CD14-positive monocyte (primary cell): ENCODE results near the gene ENPP5. TPM values are rescaled to one million over a fixed set of nuclear protein-coding genes. Genes with fewer than 3 reads are reported as not detected.

Experiments
- DNase-seq, 3 donors: peaks; one replicate each; pipeline ENCODE4 v3.0.0-alpha.2; 2011 to 2022
- H2AFZ ChIP-seq: 2 replicates; pipeline ENCODE4 v1.6.0; 2012; ENCODE audit warnings: mild to moderate bottlenecking, low read depth, low read length, inconsistent platforms; ENCODE audit not compliant: insufficient read depth, poor library complexity, severe bottlenecking
- H3K27ac ChIP-seq, 2 donors: 1 replicate in 1 of 2; 2 replicates in 1 of 2; pipeline ENCODE4 v1.5.1; 2012 to 2013; ENCODE audit warnings: low read length in 2 of 2, control low read depth in 1 of 2, inconsistent platforms in 1 of 2, low read depth in 1 of 2, mild to moderate bottlenecking in 1 of 2
- H3K27me3 ChIP-seq, 2 donors: one replicate each; pipeline versions ENCODE4 v1.6.0 to v1.6.1; 2011 to 2013; ENCODE audit warnings: low read length in 2 of 2; ENCODE audit not compliant: control insufficient read depth in 2 of 2, insufficient read depth in 2 of 2
- H3K36me3 ChIP-seq, 2 donors: replicated peaks in 1 of 2; 1 replicate in 1 of 2; 2 replicates in 1 of 2; pipeline versions ENCODE4 v1.5.1 to v1.6.1; 2012 to 2013; ENCODE audit warnings: low read length in 2 of 2, control low read depth in 1 of 2, inconsistent platforms in 1 of 2, mild to moderate bottlenecking in 1 of 2; ENCODE audit not compliant: insufficient read depth in 2 of 2, control insufficient read depth in 1 of 2
- H3K4me1 ChIP-seq, 2 donors: 1 replicate in 1 of 2; 2 replicates in 1 of 2; pipeline versions ENCODE4 v1.5.1 to v1.6.1; 2012 to 2013; ENCODE audit warnings: low read length in 2 of 2, control low read depth in 1 of 2, inconsistent platforms in 1 of 2, mild to moderate bottlenecking in 1 of 2, moderate library complexity in 1 of 2; ENCODE audit not compliant: insufficient read depth in 2 of 2, control insufficient read depth in 1 of 2
- H3K4me2 ChIP-seq: replicated peaks from 2 replicates; pipeline ENCODE3; 2012; ENCODE audit warnings: low read length, moderate library complexity, mild to moderate bottlenecking; ENCODE audit not compliant: poor library complexity, severe bottlenecking; ENCODE audit errors: extremely low read depth
- H3K4me3 ChIP-seq, 3 experiments: fragments of 200-600 bp in 1 of 3; sonication (generic) in 1 of 3; replicated peaks in 1 of 3; 1 replicate in 2 of 3; 2 replicates in 1 of 3; pipeline ENCODE4 v1.5.1; 2011 to 2013; ENCODE audit warnings: low read length in 3 of 3, mild to moderate bottlenecking in 3 of 3, control low read depth in 2 of 3, low read depth in 2 of 3, inconsistent platforms in 1 of 3, moderate library complexity in 1 of 3
- H3K79me2 ChIP-seq: 2 replicates; pipeline ENCODE4 v1.6.0; 2012; ENCODE audit warnings: mild to moderate bottlenecking, control low read depth, inconsistent platforms, low read length, moderate library complexity; ENCODE audit not compliant: insufficient read depth
- H3K9ac ChIP-seq: 2 replicates; pipeline ENCODE4 v1.6.0; 2017; ENCODE audit warnings: low read length, mild to moderate bottlenecking; ENCODE audit not compliant: insufficient read depth, poor library complexity, severe bottlenecking
- H3K9me3 ChIP-seq, 2 donors: replicated peaks in 1 of 2; 1 replicate in 1 of 2; 2 replicates in 1 of 2; pipeline versions ENCODE4 v1.5.1 to v1.6.1; 2012 to 2013; ENCODE audit warnings: low read length in 2 of 2, control low read depth in 1 of 2; ENCODE audit not compliant: control insufficient read depth in 1 of 2, insufficient read depth in 1 of 2
- H4K20me1 ChIP-seq: 2 replicates; pipeline ENCODE4 v1.6.0; 2012; ENCODE audit warnings: mild to moderate bottlenecking, low read length, control low read depth, moderate library complexity; ENCODE audit not compliant: insufficient read depth
- H3K27ac Mint-ChIP-seq, 7 donors: one replicate each; pipeline ENCODE4 v1.8.0; 2020; ENCODE audit warnings: mild to moderate bottlenecking in 7 of 7, mixed read lengths in 7 of 7, moderate library complexity in 6 of 7, inconsistent platforms in 2 of 7
- H3K27me3 Mint-ChIP-seq, 3 donors: one replicate each; pipeline ENCODE4 v1.8.0; 2021 to 2022; ENCODE audit warnings: low read depth in 3 of 3, mild to moderate bottlenecking in 3 of 3, mixed read lengths in 3 of 3, moderate library complexity in 3 of 3, inconsistent platforms in 1 of 3
- H3K36me3 Mint-ChIP-seq, 2 donors: one replicate each; pipeline ENCODE4 v1.8.0; 2020; ENCODE audit warnings: mixed read lengths in 2 of 2, inconsistent platforms in 1 of 2, mild to moderate bottlenecking in 1 of 2
- H3K4me1 Mint-ChIP-seq: one replicate; pipeline ENCODE4 v1.8.0; 2020; ENCODE audit warnings: mild to moderate bottlenecking, mixed read lengths
- H3K4me3 Mint-ChIP-seq, 2 donors: one replicate each; pipeline ENCODE4 v1.8.0; 2020; ENCODE audit warnings: mild to moderate bottlenecking in 2 of 2, mixed read lengths in 2 of 2, moderate library complexity in 1 of 2
- H3K9me3 Mint-ChIP-seq, 7 donors: one replicate each; pipeline ENCODE4 v1.8.0; 2020 to 2022; ENCODE audit warnings: mixed read lengths in 7 of 7, mild to moderate bottlenecking in 6 of 7, moderate library complexity in 6 of 7, inconsistent platforms in 2 of 7
- CTCF ChIP-seq: fragments of 200-600 bp; IDR thresholded peaks from one replicate; pipeline ENCODE4 v1.8.0; 2022; ENCODE audit warnings: antibody characterized with exemption, mild to moderate bottlenecking
- WGBS: methylation state at CpG from one replicate; pipeline ENCODE4 v1.1.5; 2013; ENCODE audit warnings: missing lambda C conversion rate; ENCODE audit not compliant: insufficient coverage; 5-methylcytosine and 5-hydroxymethylcytosine counted together
- intact Hi-C, 2 donors: fragments of 100-400 bp; cut with micrococcal nuclease; formaldehyde crosslinking; loops; one replicate each; pipeline versions ENCODE4 v1.15.0 to v1.15.1; 2023
- polyA plus RNA-seq, 3 donors: library from polyadenylated mRNA; depleted of rRNA in 1 of 3; unstranded in 2 of 3; stranded (reverse) in 1 of 3; fragments of 300-500 nt in 2 of 3; fragments of >200 nt in 1 of 3; fragmentation: Illumina TruSeq in 2 of 3; gene quantifications; 1 replicate in 2 of 3; 2 replicates in 1 of 3; pipeline ENCODE4 v1.2.3, GENCODE V29; 2012 to 2021

ENPP5 gene
- polyA plus RNA-seq, 3 donors, result not detected

GRCh38 chr6:46160102-46160501 is 10.7 kb downstream of the ENPP5 start:
- DNase-seq, result no peak
- no peaks in the 10 kb centered on the region for H4K20me1 ChIP-seq
- intact Hi-C loops, result no loop called here
- H3K36me3 ChIP-seq, result no peaks in the 10 kb centered on the region
- H3K4me1 ChIP-seq, result no peaks in the 10 kb centered on the region
- H3K27me3 ChIP-seq, result no peaks in the 10 kb centered on the region
- H2AFZ ChIP-seq, result no peak overlapping the region
- no peaks in the 10 kb centered on the region for H3K9me3 ChIP-seq
- Mint-ChIP-seq H3K36me3 (no peaks in the 10 kb centered on the region), H3K9me3 (peaks cover 0 to 8% (median 2%) of the 10 kb centered on the region in 7 donors), H3K4me1 (no peaks in the 10 kb centered on the region), H3K27me3 (peaks cover 0 to 3% (median 1%) of the 10 kb centered on the region in 3 donors), H3K4me3 (no peak overlapping the region), H3K27ac (no peak overlapping the region)
- 95% methylated on average over 3 of the region's 5 CpGs for WGBS
- H3K4me3 ChIP-seq, result no peak overlapping the region
- H3K27ac ChIP-seq, result no peak overlapping the region
- no peak for TF ChIP-seq CTCF
- no peaks in the 10 kb centered on the region for H3K79me2 ChIP-seq
- H3K4me2 ChIP-seq, result no peak overlapping the region
- no peak overlapping the region for H3K9ac ChIP-seq

DNA sequence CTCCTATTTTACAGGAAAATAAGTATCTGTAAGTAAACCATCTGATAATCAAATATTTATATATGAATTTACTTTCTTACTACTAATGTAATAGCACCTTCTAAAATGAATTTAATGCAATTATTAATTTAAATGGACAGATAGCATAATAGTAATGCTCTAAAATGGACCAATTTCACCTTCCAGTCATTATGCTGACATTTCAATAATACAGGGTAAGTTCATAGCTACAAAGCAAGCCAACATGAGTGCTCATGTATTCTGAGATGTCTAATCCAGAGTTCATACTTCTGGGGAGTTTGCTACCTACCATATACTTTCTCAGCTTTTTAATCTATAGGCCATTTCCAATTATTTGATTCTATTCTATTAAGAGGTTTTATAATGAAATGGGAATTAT is 11.6 kb downstream of the ENPP5 start:
- Histone ChIP-seq H3K9ac (no peak overlapping the region), H3K4me2 (no peak overlapping the region), H3K9me3 (no peaks in the 10 kb centered on the region), H3K27ac (no peak overlapping the region), H3K27me3 (no peaks in the 10 kb centered on the region), H3K4me3 (no peak overlapping the region), H2AFZ (no peak overlapping the region), H3K79me2 (no peaks in the 10 kb centered on the region), H3K4me1 (no peaks in the 10 kb centered on the region), H3K36me3 (no peaks in the 10 kb centered on the region), H4K20me1 (no peaks in the 10 kb centered on the region)
- intact Hi-C loops, result no loop called here
- no peak for TF ChIP-seq CTCF
- no peaks in the 10 kb centered on the region for H3K36me3 Mint-ChIP-seq
- peaks cover 0 to 7% (median 2%) of the 10 kb centered on the region in 7 donors for H3K9me3 Mint-ChIP-seq
- H3K4me1 Mint-ChIP-seq, result no peaks in the 10 kb centered on the region
- H3K27me3 Mint-ChIP-seq, result peaks cover 0 to 3% (median 1%) of the 10 kb centered on the region in 3 donors
- no peak overlapping the region for H3K4me3 Mint-ChIP-seq
- DNase-seq, result no peak
- no peak overlapping the region for H3K27ac Mint-ChIP-seq
